LNCAP (cell line): ENCODE results near the gene FBLN2.

Source experiments
- CTCF ChIP-seq: fragments of 450-650 bp; IDR thresholded peaks from 2 replicates; pipeline ENCODE4 v1.5.1; 2017; ENCODE audit warnings: mild to moderate bottlenecking

Gene FBLN2

GRCh38 chr3:13509816-13510192 is 39.1 kb upstream of the FBLN2 start:
- TF ChIP-seq CTCF = no peak

GRCh38 chr3:13512451-13512850 is 36.5 kb upstream of the FBLN2 start:
- no peak for TF ChIP-seq CTCF

GRCh38 chr3:13513051-13513912 is 35.6 kb upstream of the FBLN2 start:
- no peak for TF ChIP-seq CTCF

GRCh38 chr3:13513913-13514517 is 34.9 kb upstream of the FBLN2 start:
- TF ChIP-seq CTCF = no peak

GRCh38 chr3:13514639-13515435 is 34.1 kb upstream of the FBLN2 start:
- TF ChIP-seq CTCF = no peak

DNA sequence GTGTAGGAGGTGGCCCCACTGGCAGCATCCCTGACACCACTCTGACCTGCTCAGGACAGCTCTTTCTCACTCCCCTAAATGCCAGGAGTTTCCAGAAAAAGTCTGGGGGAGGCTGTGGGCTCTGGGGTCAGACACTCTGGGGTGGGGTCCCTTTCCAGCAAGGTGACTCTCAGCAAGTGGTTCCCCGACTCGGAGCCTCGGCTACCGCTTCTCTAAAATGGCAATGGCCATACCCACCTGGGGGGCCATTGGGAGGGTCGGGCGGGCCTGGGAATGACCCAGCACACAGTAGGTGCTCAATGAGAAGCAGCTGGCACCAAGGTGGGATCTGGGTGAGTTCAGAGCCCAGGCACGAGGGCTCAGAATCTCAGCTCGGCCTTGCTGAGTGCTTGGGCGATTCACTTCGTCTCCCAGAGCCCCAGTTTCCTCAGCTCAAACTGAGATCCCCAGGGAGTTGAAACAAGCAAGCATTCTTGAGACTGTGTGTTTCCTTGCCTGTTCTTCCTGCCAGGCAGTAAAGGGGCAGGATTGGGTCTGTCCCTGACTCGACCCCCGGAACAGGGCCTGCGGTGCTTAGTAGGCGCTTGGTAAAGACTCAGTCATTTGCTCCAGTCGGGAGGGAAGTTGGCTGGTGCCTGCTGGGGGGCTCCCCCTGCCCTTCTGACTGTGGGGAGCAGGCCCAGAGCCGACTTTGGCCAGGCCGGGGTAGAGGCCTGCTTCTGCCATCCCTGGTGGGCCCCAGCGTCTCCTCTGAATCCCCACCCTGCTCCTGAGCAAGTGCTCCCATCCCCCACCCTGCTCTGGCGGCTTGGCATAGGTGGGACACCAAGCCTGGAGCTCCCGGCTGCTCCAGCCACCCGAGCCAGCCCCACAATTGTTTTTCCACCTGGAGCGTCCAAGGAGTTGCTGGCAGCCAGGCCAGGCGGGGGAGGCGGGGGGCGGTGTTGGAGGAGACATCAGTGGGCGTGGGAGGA is 32.9 kb upstream of the FBLN2 start:
- no peak for TF ChIP-seq CTCF

GRCh38 chr3:13516760-13517135 is 32.2 kb upstream of the FBLN2 start:
- no peak for TF ChIP-seq CTCF
